Stomach (tissue), 9 donors: ENCODE results near the gene NAV2. TPM values are rescaled to one million over a fixed set of nuclear protein-coding genes. Genes with fewer than 3 reads are reported as not detected.

Source experiments
- DNase-seq, 2 donors: peaks; one replicate each; pipeline versions ENCODE4 v3.0.0 to v3.0.0-alpha.2; 2013 to 2019
- H3K27ac ChIP-seq, 5 donors: fragments of 200-600 bp in 4 of 5; sonication (generic) in 4 of 5; one replicate each; pipeline ENCODE4 v1.5.1; 2013 to 2019; ENCODE audit warnings: mild to moderate bottlenecking in 1 of 5, moderate library complexity in 1 of 5
- H3K27me3 ChIP-seq, 3 donors: fragments of 200-600 bp; sonication (generic); one replicate each; pipeline ENCODE4 v1.5.1; 2017 to 2019; ENCODE audit warnings: mixed run types in 1 of 3
- H3K36me3 ChIP-seq, 4 donors: fragments of 200-600 bp; sonication (generic); 1 replicate in 3 of 4; 2 replicates in 1 of 4; pipeline ENCODE4 v1.5.1; 2016 to 2019
- H3K4me1 ChIP-seq, 4 donors: fragments of 200-600 bp; sonication (generic); one replicate each; pipeline ENCODE4 v1.5.1; 2016 to 2019
- H3K4me3 ChIP-seq, 4 donors: fragments of 200-600 bp; sonication (generic) in 3 of 4; one replicate each; pipeline ENCODE4 v1.5.1; 2016 to 2019; ENCODE audit warnings: mild to moderate bottlenecking in 1 of 4
- H3K9me3 ChIP-seq, 4 donors: fragments of 200-600 bp; sonication (generic); one replicate each; pipeline ENCODE4 v1.5.1; 2016 to 2019
- EP300 ChIP-seq: sonication (generic); formaldehyde crosslinking; IDR thresholded peaks from one replicate; pipeline ENCODE4 v1.6.1; 2017; ENCODE audit warnings: antibody characterized with exemption
- POLR2A ChIP-seq, 4 donors: fragments of 450-650 bp; IDR thresholded peaks; one replicate each; pipeline ENCODE4 v1.6.1; 2016; ENCODE audit warnings: antibody characterized with exemption in 4 of 4, control low read depth in 2 of 4, mild to moderate bottlenecking in 1 of 4, moderate library complexity in 1 of 4
- POLR2AphosphoS5 ChIP-seq, 3 donors: sonication (generic); formaldehyde crosslinking; IDR thresholded peaks; one replicate each; pipeline ENCODE4 v1.6.1; 2016; ENCODE audit warnings: antibody characterized with exemption in 3 of 3
- WGBS, 5 donors: extraction: QIAGEN DNeasy Blood & Tissue Kit in 3 of 5; methylation state at CpG; one replicate each; pipeline versions ENCODE4 v1.1.5 to v1.1.7; 2013 to 2018; 5-methylcytosine and 5-hydroxymethylcytosine counted together
- intact Hi-C: fragments of 100-400 bp; cut with DNase I; formaldehyde crosslinking; loops from one replicate; pipeline ENCODE4 v1.15.1; 2023; ENCODE audit warnings: low total_unique reads
- polyA plus RNA-seq, 3 donors: library from polyadenylated mRNA; stranded (reverse); fragments of 200-250 nt; gene quantifications; one replicate each; pipeline ENCODE4 v1.2.3, GENCODE V29; 2013
- total RNA-seq, 5 donors: library from RNA; depleted of rRNA; stranded (reverse); fragments of >200 nt; gene quantifications; one replicate each; pipeline versions ENCODE4 v1.1.0 to v1.2.3, GENCODE V29; 2014 to 2016
- TF ChIP-seq, protein P1 (sequence below), 7 experiments: fragments of 450-650 bp in 4 of 7; fragments of 200-600 bp in 3 of 7; sonication (generic) in 3 of 7; IDR thresholded peaks; one replicate each; pipeline ENCODE4 v1.5.1; 2016 to 2019; ENCODE audit warnings: antibody characterized with exemption in 7 of 7, control low read depth in 2 of 7, mild to moderate bottlenecking in 1 of 7
- donor health status: healthy with polysubstance abuse.
- donor health status: Bipolar disorder and iron deficiency.
- donor health status: healthy.

NAV2 gene
- total and polyA plus RNA-seq, 8 donors = 1.8 to 92.4 (median 7.9) TPM

DNA sequence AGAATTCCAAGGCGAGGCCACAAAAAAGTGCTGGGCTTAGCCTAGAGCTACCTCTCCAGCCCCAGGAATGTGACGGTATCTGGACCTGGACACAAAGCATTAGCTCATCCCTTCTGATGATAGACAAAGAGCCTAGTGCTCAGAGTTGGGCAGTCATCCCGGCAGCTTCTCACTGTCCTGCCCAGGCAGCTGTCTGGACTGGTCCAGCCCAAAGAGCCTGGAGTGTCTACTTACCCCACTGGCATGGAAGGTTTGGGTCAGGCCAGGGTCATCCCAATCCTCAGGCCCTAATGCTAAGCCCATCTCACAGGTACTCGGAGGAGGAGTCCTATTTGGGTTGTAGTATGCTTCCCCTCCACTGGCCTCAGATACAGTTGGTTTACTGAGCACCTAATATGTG lies 31.0 kb downstream of the NAV2 start:
- intact Hi-C loops = loop anchor here (5.0 kb wide), 1 partner anchor 181 kb away; no protein-coding TSS in a partner anchor
- peaks cover 0 to 41% (median 11%) of the 10 kb centered on the region in 4 donors for H3K4me1 ChIP-seq
- no peaks in the 10 kb centered on the region for H3K27me3 ChIP-seq
- 88 to 94% (median 90%) methylated on average over 4 of the region's 4 CpGs for WGBS, 5 donors
- no peak overlapping the region for H3K27ac ChIP-seq
- no peaks in the 10 kb centered on the region for H3K9me3 ChIP-seq
- TF ChIP-seq, protein P1, sequence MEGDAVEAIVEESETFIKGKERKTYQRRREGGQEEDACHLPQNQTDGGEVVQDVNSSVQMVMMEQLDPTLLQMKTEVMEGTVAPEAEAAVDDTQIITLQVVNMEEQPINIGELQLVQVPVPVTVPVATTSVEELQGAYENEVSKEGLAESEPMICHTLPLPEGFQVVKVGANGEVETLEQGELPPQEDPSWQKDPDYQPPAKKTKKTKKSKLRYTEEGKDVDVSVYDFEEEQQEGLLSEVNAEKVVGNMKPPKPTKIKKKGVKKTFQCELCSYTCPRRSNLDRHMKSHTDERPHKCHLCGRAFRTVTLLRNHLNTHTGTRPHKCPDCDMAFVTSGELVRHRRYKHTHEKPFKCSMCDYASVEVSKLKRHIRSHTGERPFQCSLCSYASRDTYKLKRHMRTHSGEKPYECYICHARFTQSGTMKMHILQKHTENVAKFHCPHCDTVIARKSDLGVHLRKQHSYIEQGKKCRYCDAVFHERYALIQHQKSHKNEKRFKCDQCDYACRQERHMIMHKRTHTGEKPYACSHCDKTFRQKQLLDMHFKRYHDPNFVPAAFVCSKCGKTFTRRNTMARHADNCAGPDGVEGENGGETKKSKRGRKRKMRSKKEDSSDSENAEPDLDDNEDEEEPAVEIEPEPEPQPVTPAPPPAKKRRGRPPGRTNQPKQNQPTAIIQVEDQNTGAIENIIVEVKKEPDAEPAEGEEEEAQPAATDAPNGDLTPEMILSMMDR (IDR thresholded peaks at IDR 0.05) = no peak
- no peak for TF ChIP-seq POLR2A (IDR thresholded peaks at IDR 0.05)
- no peak for TF ChIP-seq EP300
- TF ChIP-seq POLR2AphosphoS5 (IDR thresholded peaks at IDR 0.05) = no peak
- H3K36me3 ChIP-seq = no peaks in the 10 kb centered on the region
- DNase-seq = no peak
- H3K4me3 ChIP-seq = no peak overlapping the region

DNA sequence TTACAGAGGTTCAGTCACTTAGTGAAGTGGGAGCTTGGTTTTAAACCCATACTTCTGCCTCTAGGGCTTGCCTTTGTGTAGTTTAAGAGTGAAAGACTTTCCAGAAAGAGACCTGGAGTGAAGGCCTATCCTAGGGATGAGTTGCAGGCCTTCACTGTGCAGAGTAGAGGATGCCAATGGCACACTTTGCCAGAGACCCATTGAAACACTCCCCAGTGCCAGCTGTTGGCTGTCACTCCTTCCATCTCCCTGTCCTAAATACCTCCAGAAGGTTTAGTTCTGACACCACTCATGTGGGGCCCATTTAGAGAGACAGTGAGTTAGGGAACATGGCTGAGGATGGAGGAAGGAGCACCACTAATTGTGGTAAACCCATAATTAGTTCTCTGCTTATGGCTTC lies 31.5 kb downstream of the NAV2 start:
- no peaks in the 10 kb centered on the region for H3K9me3 ChIP-seq
- no peak for TF ChIP-seq POLR2AphosphoS5 (IDR thresholded peaks at IDR 0.05)
- H3K27me3 ChIP-seq = no peaks in the 10 kb centered on the region
- no peak overlapping the region for H3K4me3 ChIP-seq
- no peak for DNase-seq
- H3K4me1 ChIP-seq = peaks cover 0 to 46% (median 9%) of the 10 kb centered on the region in 4 donors
- H3K27ac ChIP-seq = no peak overlapping the region
- no peaks in the 10 kb centered on the region for H3K36me3 ChIP-seq
- intact Hi-C loops = loop anchor here (5.0 kb wide), 1 partner anchor 182 kb away; no protein-coding TSS in a partner anchor

DNA sequence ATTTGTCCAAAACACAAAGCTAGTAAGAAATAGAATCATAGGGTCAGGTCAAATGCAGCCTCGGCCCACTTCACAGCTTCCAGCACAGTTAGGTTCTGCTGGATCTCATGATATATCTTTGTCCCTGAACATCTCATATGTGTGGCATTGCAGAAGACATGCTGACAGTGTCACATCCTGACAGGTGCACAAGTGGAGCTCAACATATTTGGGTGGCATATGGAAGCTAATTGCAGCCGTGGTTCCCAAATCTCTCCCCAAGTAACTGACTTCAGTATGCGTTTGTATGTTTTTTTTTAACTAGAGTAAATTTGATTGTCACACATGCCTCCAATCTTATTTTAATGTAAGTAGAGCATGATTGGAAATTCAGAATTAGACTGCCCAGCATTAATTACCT lies 33.4 kb downstream of the NAV2 start:
- WGBS, 5 donors = 82 to 93% (median 90%) methylated on average over 3 of the region's 3 CpGs
- Histone ChIP-seq H3K36me3 (no peaks in the 10 kb centered on the region), H3K27me3 (no peaks in the 10 kb centered on the region), H3K9me3 (no peaks in the 10 kb centered on the region), H3K27ac (no peak overlapping the region), H3K4me3 (no peak overlapping the region), H3K4me1 (peaks cover 0 to 31% (median 5%) of the 10 kb centered on the region in 4 donors)
- no peak for TF ChIP-seq EP300
- TF ChIP-seq POLR2AphosphoS5 (IDR thresholded peaks at IDR 0.05) = no peak
- no peak for TF ChIP-seq POLR2A (IDR thresholded peaks at IDR 0.05)
- TF ChIP-seq, protein P1 (IDR thresholded peaks at IDR 0.05) = no peak
- intact Hi-C loops = no loop called here
- DNase-seq = no peak

DNA sequence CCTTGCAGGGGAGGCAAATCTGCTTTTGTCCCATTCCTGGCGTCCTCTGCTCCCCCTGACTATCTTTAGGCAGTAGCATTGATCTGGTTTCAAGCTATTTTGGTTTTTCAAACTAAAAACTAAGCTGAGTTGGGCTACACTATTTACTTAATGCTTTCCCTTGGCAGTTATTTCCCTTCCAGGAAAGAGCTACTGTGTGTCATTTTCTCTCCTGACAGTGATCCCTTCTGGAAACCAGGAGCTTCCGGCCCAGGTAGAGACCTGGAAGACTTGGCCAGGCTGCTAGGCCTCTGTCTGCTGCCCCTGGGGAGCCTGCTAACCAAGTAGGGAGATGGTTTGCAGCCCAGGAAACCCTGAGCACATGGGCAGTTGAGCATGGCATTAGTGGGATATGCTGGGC lies 35.0 kb downstream of the NAV2 start:
- no peak for TF ChIP-seq POLR2A (IDR thresholded peaks at IDR 0.05)
- TF ChIP-seq, protein P1 (IDR thresholded peaks at IDR 0.05) = no peak
- no peak for TF ChIP-seq POLR2AphosphoS5 (IDR thresholded peaks at IDR 0.05)
- no peak for TF ChIP-seq EP300
- WGBS, 5 donors = 78 to 88% (median 83%) methylated on average over 2 of the region's 2 CpGs
- intact Hi-C loops = no loop called here

DNA sequence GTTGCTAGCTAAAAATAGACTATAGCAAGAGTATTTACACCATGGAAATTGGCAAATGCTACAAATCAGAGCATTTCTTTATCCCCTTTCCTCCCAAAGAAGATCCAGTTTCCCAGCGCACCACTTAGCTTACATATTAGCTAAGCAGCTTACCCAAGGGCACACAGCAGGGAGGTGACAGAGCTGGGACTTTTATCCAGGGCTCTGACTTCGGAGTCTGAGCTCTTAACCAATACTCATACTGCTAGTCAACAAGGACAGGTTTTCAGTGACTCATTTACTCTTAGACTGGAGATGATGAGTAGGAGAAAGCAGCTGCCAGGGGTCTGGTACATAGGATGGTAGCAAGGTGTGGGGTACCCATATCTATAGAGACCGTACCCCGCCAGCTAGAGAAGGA lies 38.4 kb downstream of the NAV2 start:
- Histone ChIP-seq H3K27me3 (no peaks in the 10 kb centered on the region), H3K27ac (no peak overlapping the region), H3K36me3 (no peaks in the 10 kb centered on the region), H3K4me1 (peaks cover 6 to 26% (median 13%) of the 10 kb centered on the region in 4 donors), H3K4me3 (no peak overlapping the region), H3K9me3 (no peaks in the 10 kb centered on the region)
- 92 to 96% (median 96%) methylated on average over 4 of the region's 4 CpGs for WGBS, 5 donors
- TF ChIP-seq EP300 (no peak), POLR2AphosphoS5 (IDR thresholded peaks at IDR 0.05) (no peak)
- TF ChIP-seq, protein P1 (IDR thresholded peaks at IDR 0.05) = no peak
- intact Hi-C loops = no loop called here
- DNase-seq = no peak

More for the DNA sequence above, 35.0 kb downstream of the NAV2 start:
- no peak for DNase-seq
- peaks cover 0 to 27% (median 2%) of the 10 kb centered on the region in 4 donors for H3K4me1 ChIP-seq
- no peaks in the 10 kb centered on the region for H3K36me3 ChIP-seq
- no peaks in the 10 kb centered on the region for H3K9me3 ChIP-seq
- no peak overlapping the region for H3K27ac ChIP-seq
- no peaks in the 10 kb centered on the region for H3K27me3 ChIP-seq
- H3K4me3 ChIP-seq = no peak overlapping the region
